Esophagus (tissue), 2 donors: ENCODE measurements around the gene PCDHB15. TPM values are rescaled to one million over a fixed set of nuclear protein-coding genes. Genes with fewer than 3 reads are reported as not detected.
A peak's percentile ranks its signal among the peaks of the same experiment; 100 is the strongest.
"Not testable (repeated sequence)": the region's sequence is repeated elsewhere in the genome, so short reads cannot be mapped to it uniquely, and the experiment has no call there.

ENCODE experiments used
- H3K27ac ChIP-seq, 2 donors: one replicate each; pipeline ENCODE4 v1.5.1; 2013; ENCODE audit warnings: low read depth in 2 of 2, mild to moderate bottlenecking in 2 of 2, inconsistent platforms in 1 of 2, low read length in 1 of 2, moderate library complexity in 1 of 2
- H3K27me3 ChIP-seq, 2 donors: one replicate each; pipeline ENCODE4 v1.6.1; 2013; ENCODE audit warnings: low read length in 2 of 2, control low read depth in 1 of 2, mild to moderate bottlenecking in 1 of 2; ENCODE audit not compliant: insufficient read depth in 2 of 2, control insufficient read depth in 1 of 2
- H3K36me3 ChIP-seq, 2 donors: one replicate each; pipeline ENCODE4 v1.6.1; 2013; ENCODE audit warnings: low read length in 1 of 2; ENCODE audit not compliant: control insufficient read depth in 2 of 2, insufficient read depth in 2 of 2
- H3K4me1 ChIP-seq, 2 donors: one replicate each; pipeline ENCODE4 v1.6.1; 2013; ENCODE audit warnings: low read length in 1 of 2; ENCODE audit not compliant: control insufficient read depth in 2 of 2, insufficient read depth in 2 of 2
- H3K4me3 ChIP-seq, 2 donors: one replicate each; pipeline ENCODE4 v1.5.1; 2013; ENCODE audit warnings: low read length in 2 of 2, mild to moderate bottlenecking in 2 of 2, low read depth in 1 of 2, moderate library complexity in 1 of 2
- H3K9me3 ChIP-seq, 2 donors: one replicate each; pipeline ENCODE4 v1.6.1; 2013; ENCODE audit warnings: mild to moderate bottlenecking in 2 of 2, low read depth in 1 of 2, low read length in 1 of 2, moderate library complexity in 1 of 2; ENCODE audit not compliant: control insufficient read depth in 2 of 2, insufficient read depth in 1 of 2
- WGBS, 2 donors: extraction: QIAGEN DNeasy Blood & Tissue Kit; methylation state at CpG; one replicate each; pipeline ENCODE4 v1.1.7; 2013; 5-methylcytosine and 5-hydroxymethylcytosine counted together
- polyA plus RNA-seq, 2 donors: library from polyadenylated mRNA; stranded (reverse); fragments of 200-250 nt; gene quantifications; one replicate each; pipeline ENCODE4 v1.2.3, GENCODE V29; 2013
- donor health status: healthy with polysubstance abuse.
- donor health status: Bipolar disorder and iron deficiency.

Gene PCDHB15
- polyA plus RNA-seq, 2 donors, result 0.37 to 0.80 TPM

GRCh38 chr5:141214583-141214982 is 30.6 kb upstream of the PCDHB15 start:
- H3K9me3 ChIP-seq, result peaks cover 13 to 26% of the 10 kb centered on the region in 2 donors

GRCh38 chr5:141215504-141215903 is 29.7 kb upstream of the PCDHB15 start:
- H3K27me3 ChIP-seq, H3K4me3 ChIP-seq, H3K27ac ChIP-seq, H3K36me3 ChIP-seq, H3K4me1 ChIP-seq: not testable (repeated sequence)
- peaks cover 13 to 19% of the 10 kb centered on the region in 2 donors for H3K9me3 ChIP-seq
- WGBS, 2 donors, result 31 to 51% methylated on average over 31 to 37 of the region's 40 CpGs

More at GRCh38 chr5:141214583-141214982, 30.6 kb upstream of the PCDHB15 start:
- not testable (repeated sequence) for H3K27me3 ChIP-seq, H3K4me3 ChIP-seq, H3K27ac ChIP-seq, H3K36me3 ChIP-seq, H3K4me1 ChIP-seq
- WGBS, 2 donors, result 54 to 64% methylated on average over 7 to 11 of the region's 12 CpGs

- H3K4me1 ChIP-seq, H3K27ac ChIP-seq, H3K36me3 ChIP-seq, H3K27me3 ChIP-seq, H3K4me3 ChIP-seq: not testable (repeated sequence)
- H3K9me3 ChIP-seq, result peaks cover 11 to 19% of the 10 kb centered on the region in 2 donors
- WGBS, 2 donors, result 36 to 41% methylated on average over 11 to 23 of the region's 26 CpGs
Observed at GRCh38 chr5:141216035-141216434, 29.2 kb upstream of the PCDHB15 start.

- no peaks in the 10 kb centered on the region for H3K27me3 ChIP-seq
- H3K4me1 ChIP-seq, result no peaks in the 10 kb centered on the region
- 25 to 27% methylated on average over 15 of the region's 15 CpGs for WGBS, 2 donors
- H3K9me3 ChIP-seq, result peaks cover 8 to 19% of the 10 kb centered on the region in 2 donors
- H3K4me3 ChIP-seq, result peak within 1 kb of the TSS in 1 of 2 donors; percentile 18
- H3K36me3 ChIP-seq, result no peaks in the 10 kb centered on the region
- H3K27ac ChIP-seq, result no peak within 1 kb of the TSS
Observed at GRCh38 chr5:141223112-141223783, 21.9 kb upstream of the PCDHB15 start, which contains the start of gene PCDHB14. Gene PCDHB14 (plus strand): TSS chr5:141223343. CDS start chr5:141223506, 163 bp downstream.

- not testable (repeated sequence) for H3K27me3 ChIP-seq, H3K4me3 ChIP-seq, H3K36me3 ChIP-seq, H3K4me1 ChIP-seq, H3K27ac ChIP-seq
- peaks cover 8 to 14% of the 10 kb centered on the region in 2 donors for H3K9me3 ChIP-seq
- 27 to 34% methylated on average over 30 to 34 of the region's 40 CpGs for WGBS, 2 donors
Observed at GRCh38 chr5:141224844-141225243, 20.4 kb upstream of the PCDHB15 start.

- H3K27ac ChIP-seq, H3K4me1 ChIP-seq, H3K27me3 ChIP-seq, H3K4me3 ChIP-seq, H3K36me3 ChIP-seq: not testable (repeated sequence)
- 34 to 48% methylated on average over 14 to 30 of the region's 30 CpGs for WGBS, 2 donors
- H3K9me3 ChIP-seq, result peaks cover 8 to 14% of the 10 kb centered on the region in 2 donors
Observed at GRCh38 chr5:141225421-141225820, 19.8 kb upstream of the PCDHB15 start.

- peaks cover 15 to 23% of the 10 kb centered on the region in 2 donors for H3K9me3 ChIP-seq
- H3K27me3 ChIP-seq, result no peaks in the 10 kb centered on the region
- 6 to 12% methylated on average over 15 of the region's 15 CpGs for WGBS, 2 donors
- no peak overlapping the region for H3K27ac ChIP-seq
- H3K4me1 ChIP-seq, result no peaks in the 10 kb centered on the region
- no peak overlapping the region for H3K4me3 ChIP-seq
- H3K36me3 ChIP-seq, result no peaks in the 10 kb centered on the region
Observed at GRCh38 chr5:141234109-141234667, 11.0 kb upstream of the PCDHB15 start.

- H3K27me3 ChIP-seq, H3K4me1 ChIP-seq, H3K36me3 ChIP-seq, H3K27ac ChIP-seq, H3K4me3 ChIP-seq: not testable (repeated sequence)
- H3K9me3 ChIP-seq, result peaks cover 17 to 26% of the 10 kb centered on the region in 2 donors
- 31 to 32% methylated on average over 33 to 40 of the region's 40 CpGs for WGBS, 2 donors
Observed at GRCh38 chr5:141235922-141236321, 9.3 kb upstream of the PCDHB15 start.

- H3K9me3 ChIP-seq, result peaks cover 24 to 34% of the 10 kb centered on the region in 2 donors
- H3K27ac ChIP-seq, result no peak overlapping the region
- H3K4me3 ChIP-seq, result no peak overlapping the region
- no peaks in the 10 kb centered on the region for H3K36me3 ChIP-seq
- H3K4me1 ChIP-seq, result no peaks in the 10 kb centered on the region
- WGBS, 2 donors, result 23 to 28% methylated on average over 32 of the region's 32 CpGs
- H3K27me3 ChIP-seq, result peaks cover 0 to 2% of the 10 kb centered on the region in 2 donors
Observed at GRCh38 chr5:141236516-141237313, 8.5 kb upstream of the PCDHB15 start.
